K562 treated with DMSO at 1 percent for 24 hours (cell line): ENCODE results near the gene DCAF11. TPM values are rescaled to one million over a fixed set of nuclear protein-coding genes. Genes with fewer than 3 reads are reported as not detected.

Experiments
- total RNA-seq: library from RNA; unstranded; fragments of 300-600 nt; gene quantifications from 2 replicates; pipeline ENCODE4 v1.2.3, GENCODE V29; 2022; ENCODE audit warnings: low read depth; ENCODE audit not compliant: insufficient read depth

DCAF11 gene
- 52.3 and 59.5 TPM in 2 replicates for total RNA-seq

DNA sequence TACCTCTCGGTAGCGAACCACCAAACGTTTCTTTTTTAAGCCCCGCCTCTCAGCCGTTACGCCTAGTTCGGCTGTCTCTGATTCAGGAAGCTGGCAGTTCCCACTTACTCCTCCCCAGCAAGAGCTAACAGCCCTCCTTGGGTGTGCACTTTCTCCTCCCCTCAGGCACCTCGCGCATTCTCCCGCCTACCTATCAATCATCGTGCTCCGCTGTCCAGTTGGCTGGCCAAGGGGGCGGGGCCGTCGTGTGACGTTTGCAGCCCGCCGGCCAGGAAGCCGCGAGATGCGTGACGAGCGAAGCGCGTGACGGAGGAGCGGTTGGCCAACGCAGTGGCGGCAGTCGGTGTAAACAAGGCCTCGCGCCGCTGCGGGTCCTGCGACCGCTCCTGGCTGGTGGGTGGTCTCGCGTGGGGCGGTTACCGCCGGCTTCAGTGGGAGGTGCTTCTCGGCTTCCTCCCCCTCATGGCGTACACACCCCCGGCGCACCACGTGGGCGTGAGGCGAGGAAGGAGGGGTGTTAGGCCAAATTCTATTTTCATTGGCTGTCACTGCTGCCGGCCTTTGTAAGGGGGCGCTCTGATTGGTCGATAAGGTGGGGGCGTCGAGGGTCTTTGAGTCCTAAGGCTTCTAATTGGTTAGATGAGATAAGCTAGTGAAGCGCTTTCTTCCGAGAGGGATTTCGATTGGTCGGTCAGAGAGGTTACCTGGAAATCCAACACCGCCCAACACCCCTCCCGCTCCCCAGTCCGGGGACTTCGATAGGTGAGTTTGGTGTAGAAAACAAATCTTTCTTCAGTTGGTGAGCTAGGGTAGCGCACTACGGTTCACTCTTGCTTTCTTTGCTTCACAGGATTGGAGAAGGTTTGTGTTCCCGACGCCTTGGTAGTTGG, at the start of gene DCAF11, which contains the start of gene NRL:
Gene DCAF11 (plus strand): TSS at position 246 of the 890 bp plus-strand sequence. CDS start 818 bp downstream, outside the sequence.
Gene NRL (minus strand): TSS at position 418 of the 890 bp plus-strand sequence. CDS start 32,101 bp downstream, outside the sequence.

DNA sequence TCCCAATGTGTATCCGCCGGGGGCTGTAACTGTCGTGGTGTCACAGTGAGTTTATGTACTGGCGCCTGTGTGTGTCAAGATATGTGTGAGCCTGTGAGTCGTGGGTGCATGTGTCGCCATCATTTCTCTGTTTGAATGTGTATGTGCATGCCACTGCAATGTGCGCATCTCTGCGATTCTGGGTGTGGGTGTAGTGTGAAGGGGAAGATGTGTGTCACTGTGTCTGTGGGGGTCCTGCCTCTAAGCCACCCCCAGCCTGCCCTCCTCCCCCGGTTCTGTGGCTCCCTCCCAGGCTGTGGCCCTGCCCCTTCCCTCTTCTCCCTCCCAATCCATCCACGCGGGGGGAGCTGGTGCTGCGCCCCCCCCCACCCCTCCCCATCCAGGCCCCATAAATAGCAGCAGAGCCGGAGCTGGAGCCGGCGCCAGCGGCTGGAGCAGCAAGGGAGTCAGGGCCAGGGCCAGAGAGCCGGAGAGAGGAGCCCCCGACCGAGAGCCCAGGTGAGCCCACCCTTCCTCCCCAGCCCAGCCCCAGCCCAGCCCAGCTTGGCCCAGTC, 43.4 kb upstream of the DCAF11 start, which contains the start of gene CPNE6:
Gene CPNE6 (plus strand): TSS at position 419 of the 554 bp plus-strand sequence. CDS start 1,375 bp downstream, outside the sequence.

GRCh38 chr14:24093901-24094840, 20.4 kb upstream of the DCAF11 start, which contains the start of gene PCK2:
PCK2 (plus strand) TSS chr14:24094311; CDS start chr14:24094406, 95 bp downstream.

DNA sequence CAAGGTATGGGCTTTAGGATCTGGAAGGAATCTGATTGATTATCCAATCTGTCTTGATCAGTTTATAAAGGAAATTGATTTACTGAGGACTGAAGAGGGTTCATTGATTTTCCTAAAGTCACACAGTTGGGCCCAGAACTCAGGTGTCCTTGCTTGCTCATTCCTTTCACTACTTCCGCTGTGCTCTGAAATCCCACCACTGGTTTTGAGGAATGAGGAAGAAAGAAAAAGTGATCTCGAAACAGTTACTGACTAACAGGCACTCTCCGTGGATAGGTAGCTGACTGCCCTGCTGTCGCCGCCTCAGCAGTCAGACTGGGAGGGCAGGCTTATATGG, 15.8 kb downstream of the DCAF11 start, which contains the start of gene FITM1:
Gene FITM1 (plus strand): TSS at position 280 of the 337 bp plus-strand sequence. CDS start 905 bp downstream, outside the sequence.

GRCh38 chr14:24135834-24136683, 21.5 kb downstream of the DCAF11 start, which contains the start of gene PSME1:
PSME1 (plus strand) TSS chr14:24136194; CDS start chr14:24136263, 69 bp downstream.

GRCh38 chr14:24141097-24141880, 26.7 kb downstream of the DCAF11 start, which contains the start of gene EMC9:
EMC9 (minus strand) TSS chr14:24141591; CDS start chr14:24141304, 287 bp downstream.

GRCh38 chr14:24146453-24146977, 31.9 kb downstream of the DCAF11 start, which contains the start of gene PSME2:
PSME2 (minus strand) TSS chr14:24146610; CDS start chr14:24146581, 29 bp downstream.

DNA sequence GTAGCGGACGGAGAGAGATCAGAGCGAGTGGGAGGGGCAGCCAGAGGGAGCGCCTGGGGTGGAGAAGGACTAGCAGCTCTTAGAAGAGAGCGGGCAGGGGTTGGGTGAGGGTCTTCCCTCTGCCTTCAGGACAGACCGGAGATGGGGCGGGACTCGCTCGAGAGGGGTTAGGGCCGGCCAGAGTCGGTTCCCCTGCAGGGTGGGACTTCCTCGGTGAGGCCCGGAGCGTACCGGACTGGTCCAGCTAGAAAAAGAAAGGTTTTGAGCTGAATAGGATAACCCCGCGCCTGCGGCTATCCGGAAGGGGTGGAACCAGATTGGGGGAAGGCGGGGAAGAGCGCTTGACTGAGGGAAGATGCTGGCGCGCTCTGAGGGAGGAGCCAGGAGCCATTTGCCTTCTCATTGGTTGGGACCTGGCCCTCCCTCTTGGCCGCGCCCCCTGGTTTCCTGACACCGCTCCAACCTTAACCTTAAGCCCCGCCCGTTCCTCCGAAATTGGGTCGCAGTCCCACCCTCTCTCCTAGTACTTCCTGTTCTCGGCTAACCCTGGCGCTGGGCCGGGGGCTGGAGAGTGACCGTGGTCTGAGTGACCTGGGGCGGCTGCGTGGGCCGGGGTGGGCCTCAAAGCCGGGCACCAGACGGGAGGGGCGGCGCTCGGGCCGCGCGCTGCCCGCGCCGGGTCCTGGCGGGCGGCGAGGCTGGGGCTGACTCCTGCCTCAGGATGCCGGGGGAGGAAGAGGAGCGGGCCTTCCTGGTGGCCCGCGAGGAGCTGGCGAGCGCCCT, 32.6 kb downstream of the DCAF11 start, which contains the start of gene RNF31:
Gene RNF31 (plus strand): TSS at position 521 of the 783 bp plus-strand sequence. CDS start 201 bp downstream, at position 722.

DNA sequence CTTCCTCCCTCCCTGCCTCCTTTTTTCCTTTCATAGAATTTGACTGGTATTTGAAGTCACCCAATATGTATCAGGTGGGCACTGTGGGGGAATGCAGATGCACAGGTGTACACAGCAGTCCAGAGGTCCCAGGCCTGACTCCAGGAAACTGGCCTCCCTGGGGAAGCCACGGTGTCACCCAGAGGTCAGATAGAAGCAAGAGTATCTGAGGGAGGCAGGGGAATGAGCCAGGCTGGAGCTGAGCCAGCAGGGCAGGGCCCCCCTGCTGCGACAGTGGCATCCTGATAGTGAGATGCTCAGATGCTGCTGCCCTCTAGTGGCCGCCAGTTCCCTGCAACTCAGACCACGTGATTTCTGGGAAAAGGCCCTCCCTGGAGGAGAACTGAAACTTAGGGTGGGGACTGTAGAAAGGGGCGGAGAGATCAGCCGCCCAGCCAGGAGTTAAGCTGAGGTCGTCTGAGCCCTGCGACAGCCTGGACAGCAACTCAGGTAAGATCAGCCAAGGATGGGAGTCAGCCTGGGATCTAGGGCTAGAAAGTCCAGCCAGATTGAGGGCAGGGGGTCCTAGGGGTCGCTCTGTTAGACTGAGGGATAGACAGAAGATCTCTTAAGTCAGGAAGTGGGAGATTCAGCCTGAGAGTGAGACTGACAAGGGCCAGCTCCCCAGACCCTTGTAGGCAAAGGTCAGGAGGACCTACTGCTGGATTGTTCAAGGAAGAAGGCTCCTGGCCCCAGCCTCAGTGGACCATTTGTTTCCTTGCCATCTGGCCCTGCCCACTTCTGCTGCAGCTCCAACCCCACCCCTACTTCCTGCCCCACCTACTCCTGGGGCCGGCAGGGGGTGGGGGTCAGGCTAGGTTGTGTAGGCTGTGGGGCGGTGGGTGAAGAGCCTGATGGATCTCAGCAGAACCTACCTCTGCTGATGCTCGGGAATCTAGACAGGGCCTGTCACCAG, 46.5 kb downstream of the DCAF11 start, which contains the start of gene IRF9:
Gene IRF9 (plus strand): TSS at position 416 of the 955 bp plus-strand sequence. CDS start 880 bp downstream, outside the sequence.

GRCh38 chr14:24171422-24172260, 57.1 kb downstream of the DCAF11 start, which contains the start of gene REC8:
REC8 (plus strand) TSS chr14:24172080; CDS start chr14:24172553, 473 bp downstream.

Other genes starting within 250 kb of the DCAF11 start
- gene DHRS4, start 161.0 kb upstream of the DCAF11 start, total RNA-seq, result 35.2 and 36.2 TPM in 2 replicates
- gene DHRS4L2, start 125.8 kb upstream of the DCAF11 start, total RNA-seq, result 12.8 and 14.9 TPM in 2 replicates
- gene CARMIL3, start 62.8 kb upstream of the DCAF11 start, total RNA-seq, result 0.16 TPM in 1 of 2 replicates, not detected in the other
- gene CPNE6, start 43.2 kb upstream of the DCAF11 start, total RNA-seq, result not detected in 2 replicates
- gene PCK2, start 20.5 kb upstream of the DCAF11 start, total RNA-seq, result 150 and 160 TPM in 2 replicates
- gene NRL, start 172 bp downstream of the DCAF11 start, total RNA-seq, result 1.6 and 2.8 TPM in 2 replicates
- gene FITM1, start 15.9 kb downstream of the DCAF11 start, total RNA-seq, result 0.50 TPM in 1 of 2 replicates, not detected in the other
- 169 and 181 TPM in 2 replicates for gene PSME1, start 21.4 kb downstream of the DCAF11 start, total RNA-seq
- gene EMC9, start 26.8 kb downstream of the DCAF11 start, total RNA-seq, result 55.6 TPM in 2 replicates
- 119 and 129 TPM in 2 replicates for gene PSME2, start 31.8 kb downstream of the DCAF11 start, total RNA-seq
- 34.5 and 41.7 TPM in 2 replicates for gene RNF31, start 32.7 kb downstream of the DCAF11 start, total RNA-seq
- 11.9 and 14.2 TPM in 2 replicates for gene IRF9, start 46.5 kb downstream of the DCAF11 start, total RNA-seq
- gene REC8, start 57.3 kb downstream of the DCAF11 start, total RNA-seq, result 1.7 and 2.6 TPM in 2 replicates
- 16.3 and 21.4 TPM in 2 replicates for gene IPO4, start 74.0 kb downstream of the DCAF11 start, total RNA-seq
- 22.1 and 25.4 TPM in 2 replicates for gene TM9SF1, start 80.7 kb downstream of the DCAF11 start, total RNA-seq
- gene TSSK4, start 90.9 kb downstream of the DCAF11 start, total RNA-seq, result 0.96 TPM in 1 of 2 replicates, not detected in the other
- 63.2 and 63.8 TPM in 2 replicates for gene CHMP4A, start 98.7 kb downstream of the DCAF11 start, total RNA-seq
- gene MDP1, start 101.3 kb downstream of the DCAF11 start, total RNA-seq, result 16.9 and 17.9 TPM in 2 replicates
- gene NEDD8, start 117.6 kb downstream of the DCAF11 start, total RNA-seq, result 144 and 171 TPM in 2 replicates
- gene GMPR2, start 118.2 kb downstream of the DCAF11 start, total RNA-seq, result 56.8 and 59.4 TPM in 2 replicates
- gene TINF2, start 127.8 kb downstream of the DCAF11 start, total RNA-seq, result 21.0 and 28.8 TPM in 2 replicates
- 1.5 and 3.1 TPM in 2 replicates for gene TGM1, start 148.4 kb downstream of the DCAF11 start, total RNA-seq
- gene RABGGTA, start 156.8 kb downstream of the DCAF11 start, total RNA-seq, result 24.9 and 28.0 TPM in 2 replicates
- gene DHRS1, start 185.0 kb downstream of the DCAF11 start, total RNA-seq, result 41.0 and 43.3 TPM in 2 replicates
- 9.2 and 10.5 TPM in 2 replicates for gene NOP9, start 185.1 kb downstream of the DCAF11 start, total RNA-seq
- gene CIDEB, start 193.2 kb downstream of the DCAF11 start, total RNA-seq, result not detected in 2 replicates
- 5.2 and 5.8 TPM in 2 replicates for gene LTB4R2, start 195.4 kb downstream of the DCAF11 start, total RNA-seq
- 8.1 and 11.2 TPM in 2 replicates for gene LTB4R, start 196.7 kb downstream of the DCAF11 start, total RNA-seq
- not detected in 2 replicates for gene ADCY4, start 220.3 kb downstream of the DCAF11 start, total RNA-seq
- gene RIPK3, start 225.2 kb downstream of the DCAF11 start, total RNA-seq, result 0.35 and 0.89 TPM in 2 replicates